H1 (cell line): ENCODE data around the gene MKLN1. TPM values are rescaled to one million over a fixed set of nuclear protein-coding genes. Genes with fewer than 3 reads are reported as not detected.

Experiments used
- CTCF ChIA-PET: fragments of 300-600 bp; sonication (Branson Sonifier 250); formaldehyde crosslinking; loops from one replicate; lab custom pipeline; 2021; ENCODE audit not compliant: partially characterized antibody; lab: Charles Lee
- POLR2A ChIA-PET: fragments of 300-600 bp; sonication (Branson Sonifier 250); formaldehyde crosslinking; loops from one replicate; lab custom pipeline; 2021; ENCODE audit warnings: inconsistent platforms; ENCODE audit not compliant: partially characterized antibody; lab: Charles Lee
- DNase-seq, 2 experiments: peaks; one replicate each; pipeline versions ENCODE4 v3.0.0 to v3.0.0-alpha.2; 2010 to 2022; ENCODE audit warnings: low spot score in 2 of 2, low read depth in 1 of 2, mixed read lengths in 1 of 2
- FAIRE-seq: peaks from 2 replicates; lab custom pipeline; 2011; peaks lifted over from hg19 to GRCh38; lab: Jason Lieb, UNC
- H2AFZ ChIP-seq: 2 replicates; pipeline ENCODE4 v1.8.1; 2012; ENCODE audit warnings: low read length, inconsistent platforms
- H2AK5ac ChIP-seq: 2 replicates; pipeline ENCODE4 v1.6.1; 2013; ENCODE audit warnings: low read depth, low read length
- H2BK120ac ChIP-seq: replicated peaks from 2 replicates; pipeline ENCODE3; 2013; ENCODE audit warnings: low read depth, low read length, inconsistent platforms
- H2BK12ac ChIP-seq: 2 replicates; pipeline ENCODE4 v1.6.1; 2013; ENCODE audit warnings: low read depth, low read length
- H2BK15ac ChIP-seq: 2 replicates; pipeline ENCODE4 v1.6.1; 2013; ENCODE audit warnings: low read length
- H2BK20ac ChIP-seq: 2 replicates; pipeline ENCODE4 v1.6.1; 2013; ENCODE audit warnings: low read length
- H2BK5ac ChIP-seq: 2 replicates; pipeline ENCODE4 v1.6.1; 2013; ENCODE audit warnings: low read depth, low read length
- H3K14ac ChIP-seq: 2 replicates; pipeline ENCODE4 v1.6.1; 2013; ENCODE audit warnings: inconsistent platforms; ENCODE audit not compliant: insufficient read length
- H3K18ac ChIP-seq: 2 replicates; pipeline ENCODE4 v1.6.1; 2013; ENCODE audit warnings: low read length; ENCODE audit errors: extremely low read depth
- H3K23ac ChIP-seq: 2 replicates; pipeline ENCODE4 v1.6.1; 2013; ENCODE audit warnings: inconsistent platforms; ENCODE audit not compliant: insufficient read length
- H3K23me2 ChIP-seq: 2 replicates; pipeline ENCODE4 v1.6.1; 2013; ENCODE audit warnings: low read depth, low read length
- H3K27ac ChIP-seq: 2 replicates; pipeline ENCODE4 v1.6.1; 2011; ENCODE audit warnings: low read depth, low read length, inconsistent platforms
- H3K27me3 ChIP-seq, 4 experiments: replicated peaks in 1 of 4; 1 replicate in 1 of 4; 2 replicates in 3 of 4; pipeline versions ENCODE4 v1.6.1 to v1.8.1; 2011 to 2013; ENCODE audit warnings: low read length in 3 of 4, mild to moderate bottlenecking in 3 of 4, inconsistent platforms in 2 of 4, mixed read lengths in 2 of 4, moderate library complexity in 1 of 4; ENCODE audit not compliant: control insufficient read depth in 3 of 4, insufficient read depth in 3 of 4; ENCODE audit errors: extremely low read depth in 1 of 4
- H3K36me3 ChIP-seq, 4 experiments: 2 replicates each; pipeline versions ENCODE4 v1.6.1 to v1.8.1; 2011 to 2013; ENCODE audit warnings: mild to moderate bottlenecking in 4 of 4, low read length in 3 of 4, moderate library complexity in 2 of 4, control low read depth in 1 of 4, inconsistent platforms in 1 of 4; ENCODE audit not compliant: insufficient read depth in 4 of 4, control insufficient read depth in 2 of 4
- H3K4ac ChIP-seq: replicated peaks from 2 replicates; pipeline ENCODE3; 2013; ENCODE audit warnings: low read length, low read depth, mixed read lengths, inconsistent platforms; ENCODE audit not compliant: insufficient read length
- H3K4me1 ChIP-seq, 4 experiments: replicated peaks in 1 of 4; 1 replicate in 1 of 4; 2 replicates in 3 of 4; pipeline versions ENCODE4 v1.6.1 to v1.8.1; 2011 to 2013; ENCODE audit warnings: low read length in 3 of 4, inconsistent platforms in 2 of 4, mixed read lengths in 1 of 4; ENCODE audit not compliant: insufficient read depth in 4 of 4, control insufficient read depth in 3 of 4
- H3K4me2 ChIP-seq, 2 experiments: 2 replicates each; pipeline versions ENCODE4 v1.6.1 to v1.8.1; 2011 to 2013; ENCODE audit warnings: low read depth in 2 of 2, low read length in 2 of 2, control low read depth in 1 of 2, inconsistent platforms in 1 of 2, mild to moderate bottlenecking in 1 of 2; ENCODE audit not compliant: insufficient read depth in 1 of 2
- H3K4me3 ChIP-seq, 4 experiments: fragments of 200-600, 300-600 bp in 1 of 4; sonication (generic), shearing (Covaris generic), sonication (Bioruptor Twin) in 1 of 4; 2 replicates each; pipeline versions ENCODE4 v1.5.1 to v1.8.1; 2011 to 2016; ENCODE audit warnings: low read length in 4 of 4, low read depth in 3 of 4, control low read depth in 2 of 4, inconsistent platforms in 2 of 4, mild to moderate bottlenecking in 2 of 4, mixed read lengths in 1 of 4, moderate library complexity in 1 of 4; ENCODE audit not compliant: insufficient read depth in 2 of 4; ENCODE audit errors: extremely low read depth in 1 of 4
- H3K56ac ChIP-seq: replicated peaks from 2 replicates; pipeline ENCODE3; 2013; ENCODE audit warnings: low read depth, mild to moderate bottlenecking, mixed read lengths, low read length, inconsistent platforms; ENCODE audit not compliant: insufficient read length
- H3K79me1 ChIP-seq: 2 replicates; pipeline ENCODE4 v1.6.1; 2013; ENCODE audit warnings: low read depth, low read length, control low read depth
- H3K79me2 ChIP-seq, 2 experiments: 2 replicates each; pipeline versions ENCODE4 v1.6.1 to v1.8.1; 2012 to 2013; ENCODE audit warnings: low read length in 2 of 2, mild to moderate bottlenecking in 2 of 2, inconsistent platforms in 1 of 2; ENCODE audit not compliant: insufficient read depth in 2 of 2, control insufficient read depth in 1 of 2
- H3K9ac ChIP-seq, 4 experiments: replicated peaks in 1 of 4; 1 replicate in 1 of 4; 2 replicates in 3 of 4; pipeline versions ENCODE4 v1.6.1 to v1.8.1; 2011 to 2013; ENCODE audit warnings: low read depth in 3 of 4, low read length in 3 of 4, control low read depth in 2 of 4, mild to moderate bottlenecking in 2 of 4, moderate library complexity in 2 of 4, inconsistent platforms in 1 of 4; ENCODE audit errors: extremely low read depth in 1 of 4
- H3K9me3 ChIP-seq, 2 experiments: 2 replicates each; pipeline versions ENCODE4 v1.6.1 to v1.8.1; 2012 to 2013; ENCODE audit warnings: mild to moderate bottlenecking in 2 of 2, moderate library complexity in 2 of 2, control low read depth in 1 of 2, inconsistent platforms in 1 of 2, low read depth in 1 of 2, low read length in 1 of 2, mixed read lengths in 1 of 2; ENCODE audit not compliant: insufficient read depth in 2 of 2
- H4K20me1 ChIP-seq, 2 experiments: replicated peaks in 1 of 2; 2 replicates each; pipeline versions ENCODE3 to v1.8.1; 2011 to 2013; ENCODE audit warnings: inconsistent platforms in 2 of 2, low read length in 2 of 2, mild to moderate bottlenecking in 1 of 2; ENCODE audit not compliant: insufficient read depth in 2 of 2, control insufficient read depth in 1 of 2
- H4K5ac ChIP-seq: 2 replicates; pipeline ENCODE4 v1.6.1; 2013; ENCODE audit warnings: low read length, low read depth, mixed read lengths, inconsistent platforms; ENCODE audit not compliant: insufficient read length
- H4K8ac ChIP-seq: 2 replicates; pipeline ENCODE4 v1.8.0; 2013; ENCODE audit warnings: mild to moderate bottlenecking, moderate library complexity, low read length, inconsistent platforms; ENCODE audit not compliant: insufficient read depth; ENCODE audit errors: extremely low read depth
- H4K91ac ChIP-seq: replicated peaks from 2 replicates; pipeline ENCODE3; 2013; ENCODE audit warnings: low read length, mixed read lengths, inconsistent platforms; ENCODE audit not compliant: insufficient read length
- WGBS, 2 experiments: shearing (Covaris generic) in 1 of 2; methylation state at CpG; one replicate each; pipeline versions ENCODE4 v1.1.6 to v1.1.7; 2013 to 2015; ENCODE audit warnings: low lambda C conversion rate in 2 of 2, mixed read lengths in 2 of 2, inconsistent platforms in 1 of 2, low coverage in 1 of 2, missing lambda C conversion rate in 1 of 2; ENCODE audit not compliant: insufficient replicate concordance in 2 of 2, insufficient coverage in 1 of 2, insufficient read length in 1 of 2; ENCODE audit errors: extremely low coverage in 1 of 2, missing lambda C conversion rate in 1 of 2; 5-methylcytosine and 5-hydroxymethylcytosine counted together
- polyA plus RNA-seq, 7 experiments: library from polyadenylated mRNA; depleted of rRNA in 3 of 7; stranded (reverse) in 5 of 7; unstranded in 2 of 7; fragments of >200 nt in 5 of 7; fragments of 200-250 nt in 2 of 7; gene quantifications; 1 replicate in 5 of 7; 2 replicates in 1 of 7; 4 replicates in 1 of 7; pipeline versions ENCODE4 v1.2.1 to v1.2.3, GENCODE V29; 2011 to 2013; ENCODE audit warnings: missing spikeins in 2 of 7, mixed read lengths in 2 of 7
- total RNA-seq: library from RNA; stranded (reverse); fragmentation: NEBNext Ultra II Directional; extraction: Animal tissue kit (Norgen Biotek cat#: 25700); gene quantifications from 2 replicates; pipeline ENCODE4 v1.2.1, GENCODE V29; 2021

MKLN1 gene
- total and polyA plus RNA-seq, 2 of the 8 experiments (the other 6 are each of a cell fraction or from before 2014, with no cell fraction given), result 22.3 to 50.9 TPM

DNA sequence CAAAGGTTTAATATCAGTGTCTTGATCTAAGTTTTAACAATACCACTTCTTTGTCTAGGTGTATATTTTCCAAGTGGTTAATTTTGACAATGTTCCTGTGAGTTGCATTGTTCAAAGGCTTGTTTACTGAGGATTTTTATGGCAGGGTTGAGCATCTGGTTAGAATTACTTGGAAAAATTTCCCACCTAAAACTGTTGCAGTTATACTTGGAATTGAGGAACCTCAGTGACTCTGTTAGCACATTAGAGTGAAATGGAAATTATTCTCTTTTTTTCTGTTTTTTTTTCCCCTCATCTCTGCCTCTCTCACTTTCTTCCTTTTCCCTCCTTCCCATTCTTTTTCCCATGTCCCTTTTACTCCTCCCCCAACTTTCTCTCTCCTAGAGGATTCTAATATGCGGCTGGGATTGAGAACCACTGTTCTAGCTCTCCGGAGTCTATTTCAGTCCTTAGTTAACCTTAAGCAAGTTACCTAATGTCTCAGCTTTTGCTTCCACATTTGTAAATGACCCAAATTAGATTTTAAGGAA, 121.8 kb downstream of the MKLN1 start:
- Histone ChIP-seq H3K18ac (no peak overlapping the region), H4K8ac (no peak overlapping the region), H2BK5ac (no peak overlapping the region), H3K27me3 (no peaks in the 10 kb centered on the region), H3K9me3 (no peaks in the 10 kb centered on the region), H3K79me2 (no peaks in the 10 kb centered on the region), H2BK15ac (no peak overlapping the region), H3K56ac (no peak overlapping the region), H2BK120ac (no peak overlapping the region), H3K27ac (no peak overlapping the region), H3K79me1 (no peaks in the 10 kb centered on the region), H3K4ac (no peak overlapping the region), H3K4me3 (no peak overlapping the region), H3K23me2 (no peaks in the 10 kb centered on the region), H4K91ac (no peak overlapping the region), H3K23ac (no peak overlapping the region), H3K14ac (no peak overlapping the region), H4K20me1 (no peaks in the 10 kb centered on the region), H3K9ac (no peak overlapping the region), H2BK12ac (no peak overlapping the region), H4K5ac (no peak overlapping the region), H3K4me1 (no peaks in the 10 kb centered on the region), H3K4me2 (no peak overlapping the region), H2BK20ac (no peak overlapping the region), H2AK5ac (no peak overlapping the region), H2AFZ (no peak overlapping the region), H3K36me3 (peaks cover 2 to 4% (median 3%) of the 10 kb centered on the region in 4 experiments; a peak in 2 of 8 replicates)
- ChIA-PET POLR2A (interaction anchor here (0.6 kb wide), 1 partner anchor 18 kb away, joined by 3 read pairs; no protein-coding TSS in a partner anchor), CTCF (interaction anchor here (1.6 kb wide), 1 partner anchor 11 kb away, joined by 3 read pairs; no protein-coding TSS in a partner anchor)
- DNase-seq (no peak), FAIRE-seq (no peak)
- WGBS, 2 experiments, result 97% methylated on average over 2 of the region's 2 CpGs; no CpG with 5 or more reads in 1 of the 2 experiments
